HG03097 (cell line): Measurements from ENCODE around the gene OXGR1.

Experiments
- ATAC-seq: cut with Tn5 transposase; IDR thresholded peaks from one replicate; pipeline ENCODE4 v1.9.1; 2021; ENCODE audit not compliant: unreplicated experiment, low FRiP score

OXGR1 gene

DNA sequence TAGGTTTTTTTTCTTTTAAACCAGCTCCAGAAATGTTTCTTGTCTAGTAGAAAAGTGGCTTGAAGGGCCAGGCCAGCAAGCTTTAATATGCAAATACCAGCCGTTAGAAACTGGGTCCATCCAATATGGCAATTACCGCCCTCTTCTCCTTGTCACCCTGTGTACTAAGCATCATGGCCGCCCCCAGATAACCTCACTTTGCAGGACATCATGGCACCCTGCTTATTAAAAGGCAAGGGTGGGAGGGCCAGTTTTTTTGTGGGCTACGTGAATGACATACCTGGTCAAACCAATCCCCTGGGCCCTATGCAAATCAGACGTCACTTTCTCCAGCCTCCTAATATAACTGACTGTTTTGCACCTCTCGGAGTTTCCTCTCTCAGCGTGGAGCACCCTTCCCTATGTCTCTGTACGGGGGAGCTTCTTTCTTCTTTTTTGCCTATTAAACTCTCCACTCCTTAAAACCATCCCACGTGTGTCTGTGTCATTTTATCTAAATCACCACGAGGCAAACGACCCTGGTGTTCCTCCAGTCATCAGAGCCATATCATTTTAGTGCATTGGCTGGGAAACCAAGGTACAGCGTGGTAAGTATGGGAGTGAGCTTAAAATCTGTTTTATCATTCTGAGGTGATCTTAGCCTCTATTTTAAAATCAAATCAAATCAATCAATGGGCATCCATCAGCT, 27.7 kb downstream of the OXGR1 start:
- no peak for ATAC-seq

DNA sequence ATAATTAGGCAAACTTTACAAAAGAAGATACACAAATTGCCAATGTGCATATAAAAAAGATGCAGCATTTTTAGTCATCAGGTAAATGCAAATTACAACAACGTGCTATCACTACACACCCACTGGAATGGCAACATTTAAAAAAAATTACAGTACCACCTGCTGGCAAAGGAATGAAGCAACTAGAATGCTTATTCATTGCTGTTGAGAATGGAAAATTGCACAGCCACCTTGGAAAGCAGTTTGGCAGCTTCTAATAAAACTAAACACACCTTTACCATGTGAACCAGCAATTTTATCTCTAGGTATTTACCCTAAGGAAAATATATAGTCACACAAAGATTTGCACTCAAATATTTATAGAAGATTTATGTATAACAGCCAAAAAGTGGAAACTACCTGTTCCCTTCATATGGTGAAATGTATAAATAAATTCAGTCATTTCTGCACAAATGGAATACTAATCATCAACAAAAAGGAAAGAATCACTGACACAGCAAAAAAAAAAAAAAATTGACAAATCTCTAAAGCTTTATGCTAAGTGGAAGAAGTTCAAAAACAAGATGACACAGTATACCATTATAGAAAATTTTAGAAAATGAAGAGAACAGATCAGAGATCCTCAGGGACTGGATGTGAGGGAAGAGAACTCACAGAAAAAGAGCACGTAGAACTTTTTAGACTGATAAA, 30.3 kb downstream of the OXGR1 start:
- no peak for ATAC-seq

DNA sequence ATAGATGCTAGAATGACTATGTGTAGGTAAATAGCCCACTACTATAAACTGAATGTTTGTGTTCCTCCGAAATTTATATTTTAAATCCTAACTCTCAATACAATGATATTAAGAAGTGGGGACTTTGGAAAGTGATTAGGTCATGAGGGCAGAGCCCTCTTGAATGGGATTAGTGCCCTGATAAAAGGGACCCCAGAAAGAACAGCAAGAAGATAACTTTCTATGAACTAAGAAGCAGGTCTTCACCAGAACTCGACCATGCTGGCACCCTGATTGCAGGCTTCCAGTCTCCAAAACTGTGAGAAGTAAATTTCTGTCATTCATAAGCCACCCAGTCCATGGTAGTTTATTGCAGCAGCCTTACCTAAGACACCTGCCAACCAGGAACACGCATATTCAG, 33.9 kb downstream of the OXGR1 start:
- no peak for ATAC-seq

DNA sequence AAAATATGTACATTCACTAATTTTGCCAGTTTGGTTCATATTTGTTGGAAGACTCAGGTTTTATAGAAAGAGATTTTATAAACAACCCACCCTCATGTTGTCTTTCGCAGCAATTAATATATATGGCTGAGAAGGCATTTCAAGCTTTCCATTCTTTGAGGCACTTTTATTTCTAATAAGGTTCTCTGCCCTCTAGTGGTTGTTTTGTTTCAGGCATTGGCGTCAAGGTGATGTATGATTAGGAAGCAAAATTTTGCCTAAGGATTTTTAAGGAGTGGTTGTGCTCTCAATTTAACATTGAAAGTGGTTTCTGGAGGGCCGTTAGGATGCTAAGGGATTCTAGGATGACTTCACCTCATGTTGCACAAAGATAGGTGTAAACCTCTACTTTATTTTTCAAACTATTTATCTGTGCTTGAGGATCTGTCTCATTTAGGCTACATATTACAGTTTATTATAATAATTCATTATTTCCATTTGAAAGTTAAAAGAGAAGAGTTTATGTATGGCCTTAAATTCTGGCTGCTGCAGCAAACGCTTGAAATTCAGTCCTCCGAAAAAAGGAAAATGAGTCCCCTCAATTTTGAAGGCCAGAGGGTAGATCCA, 35.9 kb downstream of the OXGR1 start:
- ATAC-seq = no peak

DNA sequence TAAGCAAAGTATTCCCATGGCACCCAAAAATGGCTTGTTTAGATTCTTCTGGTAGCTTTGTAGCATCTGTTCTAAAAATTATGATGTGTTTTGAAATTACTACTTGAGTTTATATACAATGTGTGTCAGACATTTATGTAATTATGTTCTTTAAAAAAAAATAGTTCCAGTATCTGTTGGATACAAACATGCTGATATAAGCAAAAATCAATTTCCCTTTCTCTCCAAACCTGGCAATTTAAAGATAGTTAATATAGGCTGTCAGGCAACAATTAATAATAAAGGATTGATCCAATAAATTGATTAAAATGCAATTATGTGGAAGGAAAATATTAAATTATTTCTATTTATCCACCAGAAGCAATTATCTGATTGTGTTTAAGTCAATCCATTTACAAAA, 41.7 kb downstream of the OXGR1 start:
- ATAC-seq = no peak

DNA sequence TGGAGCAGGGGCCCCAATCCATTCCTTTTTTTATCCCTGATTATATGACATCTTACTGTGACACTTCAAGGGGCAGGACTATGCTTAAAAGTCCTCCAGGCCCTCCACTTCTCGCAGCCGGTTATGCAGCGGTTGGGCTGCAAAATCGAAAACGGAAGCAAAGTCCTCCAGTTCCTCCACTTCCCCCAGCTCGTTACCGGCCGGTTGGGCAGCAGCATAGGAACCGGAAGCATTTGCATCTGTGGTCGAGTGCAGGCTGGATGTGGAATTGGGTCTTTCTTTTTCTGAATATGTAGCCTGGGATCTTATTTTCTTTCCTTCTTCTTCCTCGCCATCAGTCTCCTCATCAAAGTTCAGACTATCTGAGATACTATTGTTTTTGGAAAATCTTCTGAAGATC, 46.1 kb downstream of the OXGR1 start:
- no peak for ATAC-seq

DNA sequence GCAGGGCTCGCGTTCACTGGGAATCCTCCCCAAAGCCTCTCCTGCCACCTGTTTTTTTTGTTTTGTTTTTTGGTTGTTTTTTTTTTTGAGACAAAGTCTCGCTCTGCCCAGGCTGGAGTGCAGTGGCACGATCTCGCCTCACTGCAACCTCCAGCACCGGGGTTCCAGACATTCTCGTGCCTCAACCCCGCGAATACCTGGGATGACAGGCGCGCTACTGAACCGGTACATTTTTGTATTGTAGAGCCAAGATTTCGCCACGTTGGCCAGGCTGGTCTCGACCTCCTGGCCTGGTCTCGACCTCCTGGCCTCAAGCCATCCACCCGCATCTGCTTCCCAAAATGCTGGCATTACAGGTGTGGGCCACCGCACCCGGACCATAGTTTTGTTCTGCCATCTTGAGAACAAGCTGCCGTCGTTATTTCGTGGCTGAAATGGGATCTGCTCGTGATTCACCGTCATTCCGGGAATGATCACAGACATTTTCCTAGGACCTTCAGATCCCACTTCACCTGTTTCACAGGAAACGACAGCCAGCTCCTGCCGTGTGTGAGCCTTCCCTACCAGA, 46.8 kb downstream of the OXGR1 start:
- no peak for ATAC-seq

DNA sequence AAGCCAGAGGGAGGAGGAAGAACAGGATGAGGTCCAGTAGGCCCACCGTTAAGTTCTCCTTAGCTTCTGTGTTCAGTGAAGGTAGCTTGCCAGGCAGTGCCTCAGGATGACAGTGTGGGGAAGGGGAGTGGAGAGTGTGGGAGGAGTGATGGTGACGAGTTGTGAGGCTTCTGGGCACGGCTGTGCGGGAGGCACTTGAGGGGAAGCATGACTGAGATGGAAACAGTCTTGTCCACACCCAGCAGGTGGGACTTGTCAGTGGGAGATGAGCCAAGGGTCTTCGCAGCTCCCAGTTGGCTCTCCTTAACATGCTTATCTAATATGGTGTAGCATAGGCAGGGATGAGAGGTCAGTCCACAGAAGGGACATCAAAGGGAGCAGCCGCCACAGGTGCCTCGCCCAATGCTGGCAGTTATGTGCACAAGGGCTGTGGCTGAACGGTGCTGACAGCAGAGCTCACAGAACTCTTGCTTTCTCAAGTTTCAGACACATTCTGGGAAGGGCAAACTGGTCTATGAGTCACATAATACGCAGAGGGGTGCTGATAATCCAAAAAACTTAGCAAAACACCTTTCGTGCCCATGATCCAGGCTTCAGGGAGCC, 47.5 kb downstream of the OXGR1 start:
- no peak for ATAC-seq

DNA sequence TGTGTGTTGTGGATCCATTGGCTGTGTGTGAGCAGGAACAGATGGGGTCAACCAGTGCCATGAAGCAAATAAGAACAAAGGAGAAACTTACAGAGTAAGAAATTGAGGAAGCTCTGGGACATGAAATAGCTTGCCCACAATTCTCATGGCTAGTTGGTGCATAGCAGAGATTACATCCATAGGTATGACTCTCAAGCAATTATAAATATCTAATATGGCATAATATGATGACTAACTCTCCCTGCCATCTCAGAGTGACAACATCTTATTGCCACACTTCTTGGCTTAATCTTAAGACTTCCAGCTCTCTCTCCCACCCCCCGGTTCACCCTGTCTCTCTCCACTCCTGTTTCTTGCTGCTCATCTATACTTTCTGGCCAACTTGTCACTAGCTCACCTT, 53.3 kb downstream of the OXGR1 start:
- no peak for ATAC-seq

DNA sequence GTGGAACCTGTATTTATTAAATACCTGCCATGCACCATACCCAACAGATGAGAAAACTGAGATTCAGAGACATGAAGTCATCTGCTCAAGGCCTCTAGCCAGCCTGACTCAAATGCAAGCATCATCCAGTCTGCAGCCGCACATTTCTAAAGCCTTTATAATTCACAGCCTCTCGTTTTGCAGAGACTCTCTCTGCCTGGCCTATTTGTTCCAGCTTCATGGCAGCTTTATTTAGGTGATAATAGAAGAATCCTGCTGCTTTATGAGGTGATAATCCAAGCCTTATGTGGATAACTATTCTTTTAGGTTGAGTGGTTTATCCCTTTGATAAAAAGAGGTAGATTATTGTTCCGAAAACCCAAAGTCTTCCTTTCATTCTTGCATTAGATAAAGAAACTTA, 58.4 kb downstream of the OXGR1 start:
- no peak for ATAC-seq
